GM10847 (cell line): ENCODE data around the gene ANAPC2.

Source experiments
- POLR2A ChIP-seq: IDR thresholded peaks from 2 replicates; pipeline ENCODE4 v1.6.1; 2011; ENCODE audit not compliant: insufficient read length; ENCODE audit errors: extremely low read depth

ANAPC2 gene

DNA sequence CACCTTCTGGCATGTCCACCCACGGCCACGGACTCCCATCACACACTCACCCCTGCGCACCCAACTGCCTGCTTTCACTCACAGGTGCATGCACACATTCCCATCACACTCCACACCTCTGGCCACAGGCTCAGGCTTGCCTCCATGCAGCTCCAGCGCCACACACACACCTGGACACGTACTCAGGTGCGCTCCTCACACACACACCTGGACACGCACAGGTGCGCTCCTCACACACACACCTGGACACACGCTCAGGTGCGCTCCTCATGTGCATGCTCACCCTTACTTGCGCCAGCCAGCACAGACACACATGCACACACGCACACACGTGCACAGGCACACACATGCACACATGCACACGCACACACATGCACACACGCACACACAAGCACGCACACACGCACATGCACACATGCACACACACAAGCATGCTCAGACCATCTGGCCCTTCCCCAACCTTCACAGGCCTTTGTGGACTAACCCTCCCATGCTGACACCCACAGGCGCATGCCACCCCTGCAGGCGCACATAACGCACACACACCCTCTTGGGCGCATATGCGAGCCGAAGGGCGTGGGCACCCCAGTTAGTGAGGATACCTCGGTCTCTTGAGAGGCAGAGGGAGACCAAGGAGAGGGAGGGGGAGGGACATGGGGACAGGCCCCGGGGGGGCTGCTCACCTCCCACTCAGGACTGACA lies 41.1 kb downstream of the ANAPC2 start:
- no peak for TF ChIP-seq POLR2A

DNA sequence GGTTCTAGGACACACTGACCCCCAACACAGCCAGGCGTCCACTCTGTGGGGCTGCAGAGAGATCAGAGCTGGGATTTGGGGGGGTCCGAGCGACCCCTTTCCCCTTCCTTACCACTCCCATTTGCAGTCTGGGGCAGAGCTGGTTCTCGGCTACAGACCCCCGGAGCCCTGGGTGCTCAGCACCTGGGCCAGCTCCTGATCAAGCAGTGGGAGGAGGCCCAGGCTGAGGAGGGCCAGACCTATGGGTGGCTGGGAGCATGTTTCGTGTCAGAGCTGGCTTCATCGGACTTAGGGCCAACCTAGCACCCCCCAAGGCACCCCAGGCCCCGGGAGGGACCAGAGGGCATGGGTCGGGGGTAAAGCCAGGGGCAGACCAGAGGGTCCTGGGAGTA lies 41.8 kb downstream of the ANAPC2 start:
- TF ChIP-seq POLR2A, result no peak

DNA sequence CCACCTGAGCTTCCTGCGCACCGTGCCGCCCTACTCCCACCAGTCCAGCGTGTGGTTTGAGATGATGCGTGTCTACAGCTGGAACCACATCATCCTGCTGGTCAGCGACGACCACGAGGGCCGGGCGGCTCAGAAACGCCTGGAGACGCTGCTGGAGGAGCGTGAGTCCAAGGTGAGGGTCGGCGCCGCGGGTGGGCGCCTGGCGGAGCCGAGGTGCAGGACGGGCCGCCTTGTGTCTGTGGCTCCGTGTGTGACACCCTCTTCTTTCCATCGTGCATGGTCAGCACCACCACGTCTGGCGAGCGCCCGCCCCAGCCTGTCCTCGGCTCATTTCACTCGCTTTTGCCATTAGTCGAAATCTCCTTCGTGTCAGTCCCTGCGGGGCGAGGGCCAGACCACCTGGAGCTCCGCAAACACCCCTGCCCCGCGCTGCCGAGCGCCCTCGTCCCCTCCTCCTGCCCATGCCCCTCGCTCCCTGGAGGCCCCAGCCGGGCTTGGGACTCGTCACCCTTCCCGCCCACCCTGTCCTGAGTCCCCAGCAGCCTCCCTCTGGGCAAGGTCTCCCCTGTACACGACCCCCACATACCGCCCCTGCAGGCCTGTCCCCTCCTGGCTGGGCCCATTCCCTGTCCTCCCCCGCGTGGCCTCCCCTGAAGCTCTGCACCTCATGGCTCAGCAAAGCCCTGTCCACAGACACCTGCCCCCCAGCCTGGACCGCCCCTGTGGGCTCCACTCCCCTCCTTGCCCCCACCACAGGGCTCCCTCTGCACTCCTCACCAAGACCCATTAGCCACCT lies 42.4 kb downstream of the ANAPC2 start:
- TF ChIP-seq POLR2A, result no peak

DNA sequence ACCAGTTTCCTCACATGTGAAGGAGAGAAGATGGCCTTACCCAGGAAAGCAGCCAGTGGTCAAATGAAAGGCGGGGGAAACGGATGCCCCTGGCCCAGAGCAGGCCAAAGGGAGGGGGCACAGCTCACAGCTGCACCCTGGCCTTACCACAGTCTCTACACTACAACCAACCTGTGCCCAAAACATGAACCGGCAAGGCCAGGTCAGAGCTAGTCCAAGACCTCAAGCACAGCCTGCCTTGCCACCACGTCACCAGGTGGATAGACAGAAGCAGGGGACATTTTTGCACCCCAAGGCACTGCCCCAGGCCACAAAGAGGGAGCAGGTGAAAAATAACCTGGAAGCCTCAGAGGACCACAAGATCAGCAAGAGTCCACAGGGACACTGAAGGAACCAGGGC lies 44.9 kb downstream of the ANAPC2 start:
- TF ChIP-seq POLR2A, result no peak

DNA sequence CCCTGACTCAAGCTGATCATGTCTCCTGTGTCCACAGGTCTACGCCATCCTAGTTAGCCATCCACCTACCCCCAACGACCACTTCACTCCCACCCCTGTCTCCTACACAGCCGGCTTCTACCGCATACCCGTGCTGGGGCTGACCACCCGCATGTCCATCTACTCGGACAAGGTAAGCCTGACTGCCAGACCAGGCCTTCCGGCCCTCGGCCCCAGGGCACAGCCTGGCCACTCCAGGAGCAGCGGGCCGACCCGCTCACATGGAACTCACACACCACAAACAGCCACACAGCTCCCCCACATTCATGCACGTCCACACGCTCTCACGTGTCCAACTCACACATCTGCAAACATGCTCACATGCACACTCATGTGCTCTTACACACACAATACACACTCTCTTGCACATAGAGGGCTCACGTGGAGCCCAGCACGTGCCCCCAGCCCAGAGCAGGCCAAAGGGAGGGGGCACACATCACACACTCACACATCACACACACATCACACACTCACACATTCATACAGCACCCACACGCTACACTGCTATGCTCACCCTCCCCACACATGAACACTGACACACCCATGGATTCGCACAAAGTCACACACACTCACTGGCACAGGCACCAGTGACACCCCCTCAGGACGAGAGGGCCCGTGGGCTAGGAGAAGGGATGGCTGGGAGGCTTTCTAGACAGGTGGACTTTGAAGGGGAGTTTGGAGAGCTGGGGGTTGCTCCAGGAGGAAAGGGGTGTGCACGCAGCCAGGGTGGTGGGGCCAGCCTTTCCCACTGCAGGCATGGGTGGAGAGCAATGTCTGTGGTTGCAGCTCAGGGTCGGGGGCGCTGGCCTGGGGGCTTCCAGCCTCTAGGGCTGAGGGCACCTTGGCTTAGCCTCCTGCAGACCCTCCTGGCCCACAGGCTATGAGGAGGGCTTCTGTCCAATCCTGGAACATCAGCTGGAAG lies 46.1 kb downstream of the ANAPC2 start:
- TF ChIP-seq POLR2A, result no peak

DNA sequence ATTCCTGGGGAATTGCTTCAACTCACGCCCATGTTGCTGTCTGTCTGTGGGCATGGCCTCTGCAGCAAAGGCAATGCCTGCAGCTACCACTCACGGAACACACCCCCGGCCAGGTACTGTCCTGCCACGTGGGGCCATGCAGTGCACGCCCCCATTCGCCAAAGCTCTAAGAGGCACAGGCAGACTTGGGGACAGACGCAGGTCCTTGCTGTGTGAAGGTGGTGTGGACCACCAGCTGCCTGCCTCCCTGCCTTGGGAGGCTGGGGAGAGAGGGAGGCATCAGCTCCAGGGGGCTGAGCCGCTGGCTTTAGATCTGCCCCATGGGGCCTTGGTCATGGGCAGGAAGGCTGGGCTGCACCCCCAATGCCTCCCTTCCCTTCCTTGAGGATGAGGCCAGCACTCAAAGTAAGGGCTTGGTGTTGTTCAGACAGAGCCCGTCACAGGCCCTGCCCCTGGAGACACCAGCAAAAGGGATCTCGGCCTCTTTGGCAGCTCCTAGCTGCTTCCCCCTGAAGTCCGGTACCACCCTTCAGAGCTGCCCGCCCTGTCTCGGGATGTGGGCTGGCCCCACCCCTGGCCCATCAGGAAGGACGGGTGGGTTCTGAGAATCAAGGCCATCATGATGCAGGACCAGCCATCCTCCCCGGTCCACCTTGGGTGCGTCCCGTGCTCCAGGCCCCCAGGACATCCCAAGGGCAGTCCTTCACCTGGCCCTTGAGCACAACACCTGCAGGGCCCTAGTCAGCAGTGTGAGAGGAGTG lies 47.1 kb downstream of the ANAPC2 start:
- TF ChIP-seq POLR2A, result no peak

DNA sequence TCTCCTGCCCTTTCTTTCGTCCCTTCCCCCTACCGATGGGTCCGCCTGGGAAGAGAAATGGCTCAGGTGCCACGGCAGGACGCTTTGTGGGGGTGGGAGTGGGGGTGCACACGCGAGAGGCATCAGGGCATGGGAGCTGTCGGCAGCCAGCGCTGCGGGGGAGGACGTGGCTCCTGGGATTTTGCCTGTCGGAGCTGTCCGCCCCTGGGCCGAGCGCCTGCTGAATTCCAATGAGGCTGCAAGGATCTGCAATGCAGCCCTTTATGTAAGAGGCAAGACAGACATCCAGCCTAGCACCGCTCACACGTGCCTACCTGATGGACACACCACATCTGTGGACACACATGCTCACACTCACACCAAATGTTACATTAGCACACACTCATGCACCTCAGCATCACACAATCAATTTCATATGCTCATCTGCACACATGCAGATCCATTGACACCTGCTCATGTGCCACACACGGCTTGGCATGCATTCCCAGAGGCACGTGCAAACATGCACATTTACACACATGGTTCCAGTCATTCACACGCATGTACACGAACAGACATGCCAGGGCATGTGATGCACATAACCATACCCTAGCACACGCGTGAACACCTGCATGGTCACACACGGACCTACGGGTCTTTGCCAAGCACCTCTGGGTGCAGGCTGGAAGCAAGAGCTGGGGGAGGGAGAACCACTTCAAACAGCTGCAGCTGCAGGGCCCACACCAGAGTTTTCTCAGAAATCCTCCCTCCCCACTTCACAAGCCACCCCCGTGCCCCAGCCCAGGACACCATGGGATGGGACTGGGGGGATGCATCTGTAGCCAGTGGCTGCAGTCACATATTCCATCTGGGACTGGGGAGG lies 48.0 kb downstream of the ANAPC2 start:
- no peak for TF ChIP-seq POLR2A

DNA sequence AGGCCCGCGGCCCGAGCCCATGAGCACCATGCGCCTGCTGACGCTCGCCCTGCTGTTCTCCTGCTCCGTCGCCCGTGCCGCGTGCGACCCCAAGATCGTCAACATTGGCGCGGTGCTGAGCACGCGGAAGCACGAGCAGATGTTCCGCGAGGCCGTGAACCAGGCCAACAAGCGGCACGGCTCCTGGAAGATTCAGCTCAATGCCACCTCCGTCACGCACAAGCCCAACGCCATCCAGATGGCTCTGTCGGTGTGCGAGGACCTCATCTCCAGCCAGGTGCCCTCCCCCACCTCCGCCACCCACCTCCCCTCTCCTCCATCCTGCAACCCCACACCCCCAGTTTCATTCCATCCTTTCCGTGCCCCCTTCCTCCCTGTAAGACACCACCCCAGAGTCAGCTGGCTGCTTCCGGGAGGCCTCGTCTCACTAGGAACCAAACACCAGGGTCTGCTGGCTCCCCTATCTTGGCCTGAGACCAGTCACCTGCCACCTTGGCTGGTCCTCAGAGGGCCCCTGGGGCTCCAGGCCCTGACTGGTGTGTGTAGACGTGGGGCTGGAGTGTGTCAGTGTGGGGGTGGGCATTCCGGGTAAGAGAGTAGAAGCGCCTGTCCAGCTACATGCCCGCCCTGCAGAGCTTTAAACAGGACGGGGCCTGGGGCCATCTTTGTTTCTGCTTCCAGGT lies 48.8 kb downstream of the ANAPC2 start:
- no peak for TF ChIP-seq POLR2A

DNA sequence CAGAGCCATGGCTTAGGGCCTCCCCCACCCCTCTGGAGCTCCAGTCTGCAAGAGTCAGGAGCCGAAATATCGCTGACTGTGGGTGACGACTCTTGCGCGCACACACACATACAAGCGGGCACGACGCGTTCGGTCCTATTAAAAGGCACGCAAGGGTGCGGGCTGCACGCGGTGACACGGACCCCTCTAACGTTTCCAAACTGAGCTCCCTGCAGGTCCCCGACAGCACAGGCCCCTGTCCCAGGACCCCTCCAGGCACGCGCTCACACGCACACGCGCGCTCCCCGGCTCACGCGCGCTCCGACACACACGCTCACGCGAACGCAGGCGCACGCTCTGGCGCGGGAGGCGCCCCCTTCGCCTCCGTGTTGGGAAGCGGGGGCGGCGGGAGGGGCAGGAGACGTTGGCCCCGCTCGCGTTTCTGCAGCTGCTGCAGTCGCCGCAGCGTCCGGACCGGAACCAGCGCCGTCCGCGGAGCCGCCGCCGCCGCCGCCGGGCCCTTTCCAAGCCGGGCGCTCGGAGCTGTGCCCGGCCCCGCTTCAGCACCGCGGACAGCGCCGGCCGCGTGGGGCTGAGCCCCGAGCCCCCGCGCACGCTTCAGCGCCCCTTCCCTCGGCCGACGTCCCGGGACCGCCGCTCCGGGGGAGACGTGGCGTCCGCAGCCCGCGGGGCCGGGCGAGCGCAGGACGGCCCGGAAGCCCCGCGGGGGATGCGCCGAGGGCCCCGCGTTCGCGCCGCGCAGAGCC lies 49.5 kb downstream of the ANAPC2 start, which contains the start of gene GRIN1:
Gene GRIN1, plus strand, starts transcription at position 433 of the 746 bp plus-strand sequence. CDS start 333 bp downstream, outside the sequence.
- TF ChIP-seq POLR2A, result no peak

DNA sequence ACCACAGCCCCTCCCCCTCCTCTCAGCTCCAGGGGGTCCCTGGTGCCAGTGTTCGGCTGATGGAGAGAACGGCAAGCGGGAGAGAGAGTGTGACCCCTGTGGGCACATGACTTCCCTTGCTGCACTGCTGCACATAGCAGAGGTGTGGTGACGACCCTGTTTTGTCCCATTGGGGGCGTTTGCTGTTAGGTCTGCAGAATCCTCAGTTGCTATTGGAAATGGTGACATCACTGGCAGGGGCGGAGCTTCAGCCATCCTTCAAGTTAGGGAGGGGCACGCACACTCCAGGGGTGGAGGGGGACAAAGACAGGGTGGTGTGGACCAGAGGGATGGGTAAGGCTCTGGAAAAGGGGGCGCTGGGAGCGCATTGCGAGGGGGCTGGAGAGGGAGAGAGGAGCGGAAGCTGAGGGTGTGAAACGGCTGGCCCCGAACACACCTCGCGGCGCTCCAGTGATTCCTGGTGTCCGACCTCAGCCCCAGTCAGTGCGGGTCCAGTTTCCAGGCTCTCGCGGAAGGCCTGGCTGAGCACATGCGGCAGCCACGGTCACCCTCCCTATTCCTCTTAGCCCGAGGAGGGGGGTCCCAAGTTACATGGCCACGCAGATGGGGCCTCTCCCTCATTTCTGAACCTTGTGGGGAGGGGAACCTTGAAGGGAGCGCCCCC lies 50.2 kb downstream of the ANAPC2 start:
- TF ChIP-seq POLR2A, result no peak

DNA sequence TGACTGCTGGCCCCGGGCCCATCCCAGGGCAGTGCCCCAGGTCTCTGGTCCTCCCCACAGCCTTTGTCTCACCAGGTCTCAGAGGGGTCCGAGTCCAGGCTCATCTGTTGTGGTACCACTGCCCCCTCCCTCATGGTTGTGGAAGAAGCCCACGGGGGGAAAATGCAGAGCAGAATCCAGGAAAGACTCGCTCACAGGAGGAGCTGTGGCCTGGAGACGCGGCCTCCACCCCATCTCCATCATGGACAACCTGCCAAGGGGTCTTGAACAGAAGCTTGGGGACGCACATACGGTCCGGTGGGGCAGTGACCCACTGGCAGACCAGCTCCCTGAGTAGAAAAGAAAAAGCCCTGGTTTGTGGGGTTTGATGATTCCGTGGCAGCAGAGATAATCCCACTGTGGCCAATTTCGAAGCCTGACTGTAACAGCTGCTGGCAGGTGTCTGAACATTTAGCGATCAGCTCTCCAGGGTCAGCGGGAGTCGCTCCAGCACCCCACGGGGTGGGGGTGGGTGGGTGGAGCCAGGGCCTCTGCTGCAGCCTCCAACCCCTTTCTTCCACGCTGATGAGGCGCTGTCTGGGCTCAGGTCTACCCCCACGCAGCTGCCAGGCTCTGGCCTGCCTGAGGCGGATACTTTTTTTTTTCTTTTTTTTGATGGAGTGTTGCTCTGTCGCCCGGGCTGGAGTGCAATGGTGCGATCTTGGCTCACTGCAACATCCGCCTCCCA lies 51.3 kb downstream of the ANAPC2 start:
- TF ChIP-seq POLR2A, result no peak
